Stimulated activated CD4-positive, alpha-beta T cell treated with anti-CD3 and anti-CD28 coated beads, Interleukin-1b, Interleukin-23, amount 100 ng/mL, for 48 hours (primary cell): ENCODE results near the gene FAM186B.

Experiments
- DNase-seq: peaks from one replicate; pipeline ENCODE4 v3.0.0-alpha.2; 2020

Gene FAM186B

GRCh38 chr12:49566361-49566760 lies 39.1 kb downstream of the FAM186B start:
- no peak for DNase-seq

GRCh38 chr12:49565406-49566265 lies 39.8 kb downstream of the FAM186B start:
- no peak for DNase-seq

- no peak for DNase-seq
Observed at GRCh38 chr12:49564686-49565405, 40.6 kb downstream of the FAM186B start.

DNA sequence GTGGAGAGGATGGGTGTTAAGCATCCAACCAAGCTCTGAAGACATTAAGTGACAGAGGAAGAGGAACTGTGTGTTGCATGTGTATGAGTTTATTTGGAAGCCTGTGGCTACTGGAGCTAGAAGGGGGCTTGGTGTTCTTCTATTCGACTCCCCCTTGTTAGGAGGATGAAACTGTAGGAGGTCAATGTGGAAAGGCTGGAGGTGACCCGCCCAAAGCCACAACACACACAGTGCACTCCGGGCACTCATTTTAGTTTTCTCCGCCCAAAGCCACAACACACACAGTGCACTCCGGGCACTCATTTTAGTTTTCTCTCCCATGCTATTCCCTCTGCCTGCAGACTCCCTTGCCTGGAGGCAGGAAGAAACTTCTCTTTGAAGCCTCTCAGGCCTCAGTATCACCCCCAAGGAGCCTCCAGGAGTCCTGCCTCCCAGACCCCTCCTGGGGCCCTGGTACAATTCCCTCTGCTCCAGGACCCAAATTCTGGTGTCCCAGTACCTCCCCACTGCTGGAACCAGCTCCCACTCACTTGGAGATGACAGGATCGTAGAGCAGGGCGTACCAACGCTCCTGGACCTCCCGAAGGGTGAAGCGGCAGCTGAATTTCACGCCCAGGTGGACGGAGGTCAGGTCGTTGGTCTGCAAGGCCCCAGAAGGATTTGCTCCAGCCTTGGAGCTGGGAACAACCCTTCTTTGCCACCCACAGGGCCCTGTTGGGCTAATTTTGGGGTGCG lies 41.3 kb downstream of the FAM186B start:
- DNase-seq: no peak

DNA sequence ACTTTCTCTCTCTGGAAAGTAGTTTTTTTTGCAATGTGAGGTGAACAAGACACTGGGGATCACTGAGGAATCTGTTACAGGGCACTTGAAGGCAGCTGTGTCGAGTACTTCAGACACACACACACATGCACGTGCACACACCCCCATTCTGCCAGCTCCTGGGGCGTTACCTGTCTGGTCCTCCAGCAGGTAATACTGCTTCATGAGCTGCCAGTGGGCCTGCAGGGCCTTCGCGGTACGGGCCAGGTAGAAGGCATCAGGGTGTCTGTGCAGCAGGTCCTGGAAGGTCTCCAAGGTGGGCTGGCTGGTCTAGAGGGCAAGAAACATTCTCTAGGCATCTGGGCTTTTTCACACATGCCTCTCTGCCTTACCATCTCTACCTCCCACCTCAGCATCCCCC lies 42.6 kb downstream of the FAM186B start:
- no peak for DNase-seq

GRCh38 chr12:49562233-49562632 lies 43.2 kb downstream of the FAM186B start:
- DNase-seq: no peak

DNA sequence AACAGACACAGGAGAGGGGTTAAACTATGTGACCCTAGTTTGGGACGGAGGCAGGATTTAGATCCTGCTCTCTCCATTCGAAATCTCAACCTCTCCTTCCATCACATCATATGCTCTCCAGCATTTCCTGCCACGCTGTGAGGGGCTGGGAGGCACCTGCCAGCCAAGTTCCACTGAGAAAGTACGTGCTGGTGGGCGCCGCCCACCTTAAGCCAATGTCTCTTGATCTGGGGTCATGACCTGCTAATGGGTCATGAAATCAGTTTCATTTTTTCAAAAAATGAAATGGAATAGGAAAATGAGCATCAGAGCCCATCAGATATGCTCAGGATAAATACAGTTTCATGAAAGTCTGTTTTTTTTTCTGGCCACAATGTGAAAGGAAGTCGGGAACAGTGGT lies 44.7 kb downstream of the FAM186B start:
- no peak for DNase-seq

DNA sequence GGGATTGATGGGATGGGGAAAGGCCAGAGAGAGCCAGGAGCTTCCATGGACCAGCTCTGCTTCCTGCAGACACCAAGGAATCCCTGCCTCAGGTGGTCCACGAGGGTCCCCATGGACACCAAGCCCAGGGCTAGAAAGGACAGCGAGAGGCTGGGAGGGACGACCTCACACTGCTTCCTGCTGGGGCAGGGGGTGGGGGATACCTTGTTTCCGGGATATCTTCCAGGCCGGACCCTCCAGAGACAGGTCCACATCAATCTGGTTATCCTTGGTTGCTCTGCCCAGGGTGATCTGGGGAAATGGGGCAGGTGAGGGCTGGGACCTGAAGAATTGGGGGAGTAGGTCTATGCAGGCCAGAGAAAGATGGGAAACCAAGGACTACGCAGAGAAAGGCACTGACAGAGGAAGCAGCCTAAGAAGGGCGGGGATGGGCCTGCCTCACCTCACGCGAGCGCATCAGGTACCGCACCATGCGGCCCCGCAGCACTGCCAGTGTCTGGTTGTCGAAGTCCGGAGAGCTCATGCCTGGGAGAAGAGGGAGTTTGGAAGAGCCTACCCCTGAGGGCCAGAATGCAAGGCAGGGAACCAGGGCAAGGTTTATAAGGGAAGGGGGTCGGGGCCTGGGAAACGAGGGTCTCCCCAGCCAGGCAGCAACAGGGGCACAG lies 46.3 kb downstream of the FAM186B start:
- DNase-seq: no peak

- no peak for DNase-seq
Observed at GRCh38 chr12:49558526-49558925, 46.9 kb downstream of the FAM186B start.

DNA sequence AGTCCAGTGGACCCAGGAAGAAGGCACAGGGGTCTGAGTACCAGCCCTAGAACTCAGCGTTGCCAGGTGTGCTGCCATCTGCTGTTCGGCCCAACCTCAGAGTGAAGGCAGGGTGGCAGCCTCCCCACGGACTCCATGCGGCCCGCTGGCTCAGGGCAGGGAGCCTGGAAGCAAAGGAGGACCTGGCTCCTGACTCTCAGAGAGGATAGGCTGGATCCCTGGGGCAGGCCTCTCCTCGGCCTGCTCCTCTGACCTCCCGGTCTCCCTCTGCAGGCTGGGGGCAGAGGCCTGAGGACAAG lies 47.6 kb downstream of the FAM186B start:
- no peak for DNase-seq

- no peak for DNase-seq
Observed at GRCh38 chr12:49557187-49557916, 48.1 kb downstream of the FAM186B start.

DNA sequence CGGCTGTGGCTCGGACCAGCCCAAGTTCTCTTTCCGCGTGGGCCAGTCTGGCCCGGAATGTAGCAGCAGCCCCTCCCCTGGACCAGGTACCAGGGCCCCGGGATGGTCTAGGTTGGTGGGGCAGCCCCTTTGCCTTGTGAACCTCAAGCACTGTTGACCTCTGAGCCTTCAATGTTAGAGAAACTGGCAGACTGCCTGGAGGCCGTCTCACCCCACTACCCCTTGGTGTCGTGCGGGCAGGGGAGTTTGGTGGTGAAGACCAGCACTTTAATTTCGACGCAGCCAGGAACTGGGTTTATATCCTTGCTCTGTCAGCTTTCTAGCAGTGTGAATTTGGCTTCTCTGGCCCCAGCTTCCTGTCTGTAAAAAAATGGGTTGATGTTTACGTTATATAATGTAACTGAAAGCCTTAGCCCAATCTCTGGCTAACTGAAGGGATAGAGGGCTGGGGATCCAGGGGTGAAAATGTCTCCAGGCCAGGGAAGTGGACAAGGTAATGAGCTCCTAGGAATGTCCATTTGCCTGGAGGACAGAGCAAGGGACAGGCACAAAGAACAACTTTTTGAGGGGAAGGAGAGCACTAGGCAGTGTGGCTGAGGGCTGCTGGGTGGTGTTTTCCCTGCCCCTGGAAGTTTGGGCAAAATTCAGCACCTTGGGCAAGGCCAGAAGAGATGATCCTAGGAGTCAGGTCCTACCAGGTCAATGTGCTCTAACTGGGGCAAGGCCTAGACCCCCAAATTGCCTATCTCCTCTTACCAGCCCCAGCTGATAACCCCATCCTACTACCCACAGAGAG lies 48.9 kb downstream of the FAM186B start:
- DNase-seq: no peak

DNA sequence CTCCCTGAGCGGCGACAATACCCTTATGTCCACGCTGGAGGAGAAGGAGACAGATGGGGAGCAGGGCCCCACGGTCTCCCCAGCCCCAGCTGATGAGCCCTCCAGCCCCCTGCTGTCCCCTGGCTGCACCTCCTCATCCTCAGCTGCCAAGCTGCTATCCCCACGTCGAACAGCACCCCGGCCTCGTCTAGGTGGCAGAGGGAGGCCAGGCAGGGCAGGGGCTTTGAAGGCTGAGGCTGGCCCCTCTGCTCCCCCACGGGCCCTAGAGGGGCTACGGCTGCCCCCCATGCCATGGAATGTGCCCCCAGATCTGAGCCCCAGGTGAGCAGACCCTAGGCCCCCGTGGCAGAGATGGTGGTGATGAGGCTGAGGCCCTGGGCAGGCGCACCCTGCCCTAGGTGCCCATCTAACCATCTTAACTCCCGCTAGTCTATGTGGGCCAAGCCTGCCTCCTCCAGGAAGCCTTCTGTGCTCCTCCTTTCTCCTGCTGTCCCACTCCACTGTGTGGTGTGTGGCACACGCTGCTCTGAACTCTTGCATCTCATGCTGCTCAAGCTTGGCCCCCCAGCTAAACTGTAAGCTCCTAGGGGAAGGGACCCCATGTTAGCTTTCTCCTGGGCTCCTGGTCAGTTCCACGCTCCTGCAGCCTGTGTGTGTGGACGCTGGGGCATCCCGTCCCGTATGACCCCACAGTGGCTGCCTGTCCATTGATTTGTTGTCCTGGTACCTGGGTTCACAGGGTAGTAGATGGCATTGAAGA lies 49.6 kb downstream of the FAM186B start:
- DNase-seq: no peak

DNA sequence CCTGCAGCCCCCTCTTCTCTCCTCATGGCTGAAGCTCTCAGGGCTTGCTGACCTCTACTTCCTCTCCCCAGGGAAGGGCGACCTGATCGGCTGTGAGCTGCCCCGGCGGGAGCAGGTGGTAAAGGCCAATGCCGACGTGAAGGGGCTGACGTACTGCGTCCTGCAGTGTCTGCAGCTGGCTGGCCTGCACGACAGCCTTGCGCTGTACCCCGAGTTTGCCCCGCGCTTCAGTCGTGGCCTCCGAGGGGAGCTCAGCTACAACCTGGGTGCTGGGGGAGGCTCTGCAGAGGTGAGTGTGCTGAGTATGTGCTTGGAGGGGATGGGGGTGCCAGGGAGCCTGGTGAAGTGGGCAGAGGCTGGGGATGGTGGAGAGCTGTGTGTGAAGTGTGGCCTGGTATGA lies 51.2 kb downstream of the FAM186B start:
- no peak for DNase-seq

DNA sequence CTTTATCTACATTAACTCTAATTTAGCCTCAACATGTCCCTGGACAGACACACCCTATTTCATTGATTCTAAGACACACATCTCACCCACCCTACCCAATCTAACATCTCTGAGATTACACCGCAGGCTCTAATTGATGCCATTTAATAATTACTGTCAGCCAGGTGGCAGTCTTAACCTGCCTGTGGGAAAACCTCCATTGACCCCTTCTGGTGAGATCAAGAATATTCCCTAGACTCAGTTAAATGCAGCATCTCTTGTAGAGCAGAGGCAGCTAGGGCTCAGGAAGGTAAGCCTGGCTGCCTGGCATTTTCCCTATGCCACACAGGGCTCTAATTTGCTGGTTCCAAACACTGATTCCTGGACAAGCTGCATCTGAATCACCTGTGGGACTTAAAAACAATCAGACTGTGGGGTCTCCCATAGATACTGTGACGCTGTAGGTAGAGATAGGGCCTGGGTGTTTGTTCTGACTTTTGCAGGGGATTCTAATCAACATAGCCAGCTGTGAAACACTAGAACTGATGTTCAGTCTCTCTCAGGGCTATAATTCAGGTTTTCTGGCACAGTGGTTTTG lies 51.8 kb downstream of the FAM186B start:
- DNase-seq: no peak

- DNase-seq: no peak
Observed at GRCh38 chr12:49552899-49553298, 52.5 kb downstream of the FAM186B start.

GRCh38 chr12:49552425-49552824 lies 53.0 kb downstream of the FAM186B start:
- DNase-seq: no peak

GRCh38 chr12:49552014-49552413 lies 53.4 kb downstream of the FAM186B start:
- DNase-seq: no peak

GRCh38 chr12:49550693-49551252 lies 54.7 kb downstream of the FAM186B start:
- DNase-seq: no peak
